Activated CD4-positive, alpha-beta memory T cell treated with anti-CD3 and anti-CD28 coated beads, Interleukin-2, amount 10 ng/mL, durations not matched to agents 7 days and 5 days (primary cell): ENCODE measurements around the gene CAMK2D. TPM values are rescaled to one million over a fixed set of nuclear protein-coding genes. Genes with fewer than 3 reads are reported as not detected.

ENCODE experiments used
- CTCF ChIA-PET: fragments of 350-600 bp; sonication (Branson Sonifier 250); formaldehyde crosslinking; loops from one replicate; lab custom pipeline; 2021; ENCODE audit warnings: antibody characterized with exemption, inconsistent platforms; lab: Charles Lee
- POLR2A ChIA-PET: fragments of 350-600 bp; sonication (Branson Sonifier 250); formaldehyde crosslinking; loops from one replicate; lab custom pipeline; 2021; ENCODE audit warnings: antibody characterized with exemption; lab: Charles Lee
- DNase-seq: peaks from one replicate; pipeline ENCODE4 v3.0.0-alpha.2; 2020
- H3K27ac Mint-ChIP-seq: one replicate; pipeline ENCODE4 v1.8.0; 2021; ENCODE audit warnings: mild to moderate bottlenecking, mixed read lengths
- H3K27me3 Mint-ChIP-seq: one replicate; pipeline ENCODE4 v1.8.0; 2021; ENCODE audit warnings: mixed read lengths
- H3K36me3 Mint-ChIP-seq: one replicate; pipeline ENCODE4 v1.8.0; 2021; ENCODE audit warnings: low read depth, mixed read lengths
- H3K4me1 Mint-ChIP-seq: one replicate; pipeline ENCODE4 v1.8.0; 2021; ENCODE audit warnings: mixed read lengths
- H3K4me3 Mint-ChIP-seq: one replicate; pipeline ENCODE4 v1.8.0; 2021; ENCODE audit warnings: mild to moderate bottlenecking, mixed read lengths
- H3K9me3 Mint-ChIP-seq: one replicate; pipeline ENCODE4 v1.8.0; 2021; ENCODE audit warnings: mixed read lengths
- total RNA-seq, 2 experiments: library from RNA; stranded (reverse); gene quantifications; one replicate each; pipeline ENCODE4 v1.2.3, GENCODE V29; 2021

The CAMK2D gene
- total RNA-seq, 2 experiments from 2014 or later = 41.7 to 43.0 TPM

- no peak for DNase-seq
- CTCF ChIA-PET = no interaction called here
- Mint-ChIP-seq H3K27me3 (no peaks in the 10 kb centered on the region), H3K4me3 (no peak overlapping the region), H3K36me3 (peaks cover 34% of the 10 kb centered on the region), H3K27ac (no peak overlapping the region), H3K9me3 (no peaks in the 10 kb centered on the region), H3K4me1 (peaks cover 26% of the 10 kb centered on the region)
- POLR2A ChIA-PET = interaction anchor here (1.0 to 1.1 kb wide), 2 partner anchors 8 to 59 kb away, joined by 3 to 4 read pairs; no protein-coding TSS in a partner anchor
Measured at GRCh38 chr4:113743690-113744089, 17.8 kb downstream of the CAMK2D start.

GRCh38 chr4:113742643-113743042, 18.9 kb downstream of the CAMK2D start:
- POLR2A ChIA-PET = interaction anchor here (1.0 kb wide), 1 partner anchor 58 kb away, joined by 4 read pairs; no protein-coding TSS in a partner anchor
- no peak overlapping the region for H3K4me3 Mint-ChIP-seq
- no peaks in the 10 kb centered on the region for H3K27me3 Mint-ChIP-seq
- no peak overlapping the region for H3K27ac Mint-ChIP-seq
- H3K4me1 Mint-ChIP-seq = peaks cover 26% of the 10 kb centered on the region
- CTCF ChIA-PET = no interaction called here
- DNase-seq = no peak
- peaks cover 31% of the 10 kb centered on the region for H3K36me3 Mint-ChIP-seq
- no peaks in the 10 kb centered on the region for H3K9me3 Mint-ChIP-seq

- Mint-ChIP-seq H3K4me1 (peaks cover 26% of the 10 kb centered on the region), H3K27me3 (no peaks in the 10 kb centered on the region), H3K4me3 (no peak overlapping the region), H3K36me3 (peaks cover 30% of the 10 kb centered on the region), H3K9me3 (no peaks in the 10 kb centered on the region), H3K27ac (no peak overlapping the region)
- ChIA-PET POLR2A (no interaction called here), CTCF (no interaction called here)
- no peak for DNase-seq
Measured at GRCh38 chr4:113741956-113742355, 19.6 kb downstream of the CAMK2D start.

DNA sequence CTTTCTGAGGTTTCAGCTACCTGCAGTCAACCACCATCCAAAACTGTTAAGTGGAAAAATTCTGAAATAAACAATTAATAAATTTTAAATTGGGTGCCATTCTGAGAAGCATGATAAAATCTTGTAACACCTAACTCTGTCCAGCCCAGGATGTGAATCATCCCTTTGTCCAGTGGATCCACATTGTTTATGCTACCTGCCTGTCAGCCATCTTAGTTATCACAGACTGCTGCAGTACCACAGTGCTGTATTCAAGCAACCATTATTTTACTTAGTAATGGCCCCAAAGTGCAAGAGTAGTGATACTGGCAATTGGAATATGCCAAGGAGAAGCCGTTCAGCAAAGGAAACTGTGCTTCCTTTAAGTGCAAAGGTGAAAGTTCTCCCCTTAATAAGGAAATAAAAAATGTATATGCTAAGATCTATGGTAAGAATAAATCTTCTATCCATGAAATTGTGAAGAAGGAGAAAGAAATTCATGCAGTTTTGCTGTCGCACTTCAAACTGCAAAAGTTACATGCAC, 20.6 kb downstream of the CAMK2D start:
- H3K36me3 Mint-ChIP-seq = peaks cover 35% of the 10 kb centered on the region

GRCh38 chr4:113739197-113739596, 22.3 kb downstream of the CAMK2D start:
- POLR2A ChIA-PET = no interaction called here
- no peaks in the 10 kb centered on the region for H3K27me3 Mint-ChIP-seq
- peaks cover 26% of the 10 kb centered on the region for H3K4me1 Mint-ChIP-seq
- H3K4me3 Mint-ChIP-seq = no peak overlapping the region
- peaks cover 41% of the 10 kb centered on the region for H3K36me3 Mint-ChIP-seq
- no peak overlapping the region for H3K27ac Mint-ChIP-seq
- DNase-seq = no peak
- CTCF ChIA-PET = no interaction called here
- H3K9me3 Mint-ChIP-seq = no peaks in the 10 kb centered on the region

More for the DNA sequence above, 20.6 kb downstream of the CAMK2D start:
- DNase-seq = no peak
- no peaks in the 10 kb centered on the region for H3K9me3 Mint-ChIP-seq
- POLR2A ChIA-PET = no interaction called here
- H3K27ac Mint-ChIP-seq = no peak overlapping the region
- CTCF ChIA-PET = no interaction called here
- H3K4me3 Mint-ChIP-seq = no peak overlapping the region
- peaks cover 26% of the 10 kb centered on the region for H3K4me1 Mint-ChIP-seq
- no peaks in the 10 kb centered on the region for H3K27me3 Mint-ChIP-seq

DNA sequence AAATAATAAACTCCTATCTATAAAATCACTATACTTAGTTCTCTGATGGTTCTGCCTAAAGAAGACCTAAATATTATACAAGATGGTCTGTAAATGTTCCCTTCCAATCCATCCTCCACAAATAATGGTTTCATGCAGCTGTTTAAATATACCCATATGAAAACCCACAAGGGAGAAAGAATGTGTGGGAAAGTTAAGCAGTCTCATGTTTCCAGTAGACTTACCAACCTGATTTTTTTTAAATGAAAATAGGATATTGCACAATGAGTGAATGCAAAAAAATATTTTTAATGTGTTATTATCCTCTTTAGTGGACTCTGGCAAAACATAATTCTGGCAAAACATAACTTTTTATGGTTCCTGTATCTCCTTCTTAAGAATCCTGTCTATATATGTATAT, 23.3 kb downstream of the CAMK2D start:
- Mint-ChIP-seq H3K27me3 (no peaks in the 10 kb centered on the region), H3K36me3 (peaks cover 46% of the 10 kb centered on the region), H3K4me1 (peaks cover 34% of the 10 kb centered on the region), H3K4me3 (no peak overlapping the region), H3K9me3 (no peaks in the 10 kb centered on the region), H3K27ac (no peak overlapping the region)
- ChIA-PET POLR2A (no interaction called here), CTCF (no interaction called here)
- DNase-seq = no peak

- ChIA-PET POLR2A (no interaction called here), CTCF (interaction anchor here (1.5 kb wide), 1 partner anchor 23 kb away, joined by 4 read pairs; no protein-coding TSS in a partner anchor)
Measured at GRCh38 chr4:113733685-113734084, 27.9 kb downstream of the CAMK2D start.

GRCh38 chr4:113732967-113733527, 28.5 kb downstream of the CAMK2D start:
- H3K4me1 Mint-ChIP-seq = peaks cover 28% of the 10 kb centered on the region
- H3K4me3 Mint-ChIP-seq = no peak overlapping the region
- no peak overlapping the region for H3K27ac Mint-ChIP-seq
- H3K9me3 Mint-ChIP-seq = no peaks in the 10 kb centered on the region
- peaks cover 47% of the 10 kb centered on the region for H3K36me3 Mint-ChIP-seq
- CTCF ChIA-PET = interaction anchor here (1.5 kb wide), 1 partner anchor 23 kb away, joined by 4 read pairs; no protein-coding TSS in a partner anchor
- no peak for DNase-seq
- no peaks in the 10 kb centered on the region for H3K27me3 Mint-ChIP-seq
- POLR2A ChIA-PET = interaction anchor here (0.9 kb wide), 1 partner anchor 23 kb away, joined by 3 read pairs; no protein-coding TSS in a partner anchor

More at GRCh38 chr4:113733685-113734084, 27.9 kb downstream of the CAMK2D start:
- no peak for DNase-seq
- no peaks in the 10 kb centered on the region for H3K27me3 Mint-ChIP-seq
- H3K27ac Mint-ChIP-seq = no peak overlapping the region
- H3K9me3 Mint-ChIP-seq = no peaks in the 10 kb centered on the region
- H3K4me3 Mint-ChIP-seq = no peak overlapping the region
- peaks cover 25% of the 10 kb centered on the region for H3K4me1 Mint-ChIP-seq
- peaks cover 47% of the 10 kb centered on the region for H3K36me3 Mint-ChIP-seq

GRCh38 chr4:113730467-113731216, 30.9 kb downstream of the CAMK2D start:
- Mint-ChIP-seq H3K36me3 (peaks cover 35% of the 10 kb centered on the region), H3K27ac (no peak overlapping the region), H3K4me1 (peaks cover 42% of the 10 kb centered on the region), H3K27me3 (no peaks in the 10 kb centered on the region), H3K9me3 (no peaks in the 10 kb centered on the region), H3K4me3 (no peak overlapping the region)
- ChIA-PET POLR2A (no interaction called here), CTCF (no interaction called here)
- DNase-seq = no peak

DNA sequence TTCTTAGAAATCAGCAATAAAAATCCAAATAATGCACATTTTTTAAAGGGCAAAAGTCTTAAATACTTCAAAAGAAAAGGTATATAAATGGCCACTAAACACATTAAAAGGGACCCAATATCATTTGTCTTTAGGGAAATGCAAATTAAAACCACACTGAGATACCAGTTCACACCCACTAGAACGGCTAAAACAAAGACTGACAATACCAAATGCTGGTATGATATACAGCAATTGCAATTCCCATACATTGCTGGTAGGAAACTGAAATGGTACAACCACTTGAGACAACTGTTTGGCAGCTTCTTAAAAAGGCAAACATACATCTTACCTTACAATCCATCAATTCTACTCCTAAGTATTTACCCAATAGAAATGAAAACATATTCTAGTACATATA, 33.7 kb downstream of the CAMK2D start:
- POLR2A ChIA-PET = no interaction called here
- no peaks in the 10 kb centered on the region for H3K9me3 Mint-ChIP-seq
- peaks cover 30% of the 10 kb centered on the region for H3K4me1 Mint-ChIP-seq
- H3K27me3 Mint-ChIP-seq = no peaks in the 10 kb centered on the region
- no peak for DNase-seq
- H3K27ac Mint-ChIP-seq = no peak overlapping the region
- no peak overlapping the region for H3K4me3 Mint-ChIP-seq
- CTCF ChIA-PET = no interaction called here
- peaks cover 22% of the 10 kb centered on the region for H3K36me3 Mint-ChIP-seq

DNA sequence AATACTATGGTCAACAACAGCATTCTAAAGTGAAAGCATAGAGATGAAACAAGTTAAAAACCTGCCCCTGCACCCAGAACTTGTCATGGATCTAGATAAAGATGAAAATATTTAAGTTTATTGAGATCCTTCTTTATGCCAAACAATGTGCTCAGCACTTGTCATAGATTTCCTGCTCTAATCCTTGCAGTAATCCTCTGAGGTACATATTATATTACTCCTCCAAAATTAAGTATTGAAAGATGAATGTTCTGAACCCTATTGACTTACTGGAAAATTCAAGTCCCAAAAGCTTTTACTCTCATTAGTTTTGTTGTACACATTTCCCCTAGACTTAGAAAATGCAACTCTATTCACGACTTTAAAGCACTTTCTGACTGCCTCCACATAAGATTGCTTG, 35.6 kb downstream of the CAMK2D start:
- Mint-ChIP-seq H3K4me1 (peaks cover 26% of the 10 kb centered on the region), H3K4me3 (no peak overlapping the region), H3K36me3 (peaks cover 24% of the 10 kb centered on the region), H3K9me3 (no peaks in the 10 kb centered on the region), H3K27ac (no peak overlapping the region), H3K27me3 (no peaks in the 10 kb centered on the region)
- ChIA-PET CTCF (no interaction called here), POLR2A (no interaction called here)
- DNase-seq = no peak

GRCh38 chr4:113718252-113718651, 43.3 kb downstream of the CAMK2D start:
- H3K4me3 Mint-ChIP-seq = no peak overlapping the region
- H3K4me1 Mint-ChIP-seq = peaks cover 1% of the 10 kb centered on the region

GRCh38 chr4:113711883-113712662, 49.5 kb downstream of the CAMK2D start:
- CTCF ChIA-PET = no interaction called here
- POLR2A ChIA-PET = no interaction called here
- Mint-ChIP-seq H3K4me3 (no peak overlapping the region), H3K27ac (no peak overlapping the region), H3K27me3 (no peaks in the 10 kb centered on the region), H3K36me3 (peaks cover 11% of the 10 kb centered on the region), H3K4me1 (peaks cover under 1% of the 10 kb centered on the region), H3K9me3 (no peaks in the 10 kb centered on the region)
- no peak for DNase-seq

More at GRCh38 chr4:113718252-113718651, 43.3 kb downstream of the CAMK2D start:
- POLR2A ChIA-PET = no interaction called here
- Mint-ChIP-seq H3K27me3 (no peaks in the 10 kb centered on the region), H3K36me3 (peaks cover 30% of the 10 kb centered on the region), H3K27ac (no peak overlapping the region), H3K9me3 (no peaks in the 10 kb centered on the region)
- no peak for DNase-seq
- CTCF ChIA-PET = no interaction called here
